CD4-positive, alpha-beta T cell treated with Interleukin-6 for 4 hours (primary cell): ENCODE results near the gene PTPRT.

ENCODE experiments used
- DNase-seq: peaks from one replicate; pipeline ENCODE4 v3.0.0-alpha.2; 2020; ENCODE audit warnings: mixed read lengths

The PTPRT gene

GRCh38 chr20:42441196-42441863, 748.4 kb downstream of the PTPRT start:
- DNase-seq: no peak

- DNase-seq: no peak
These were observed 754.5 kb downstream of the PTPRT start for GRCh38 chr20:42435230-42435629.

GRCh38 chr20:42432496-42433334, 757.0 kb downstream of the PTPRT start:
- no peak for DNase-seq

- no peak for DNase-seq
These were observed 759.1 kb downstream of the PTPRT start for GRCh38 chr20:42430598-42430997.

GRCh38 chr20:42429761-42430458, 759.8 kb downstream of the PTPRT start:
- DNase-seq: no peak

GRCh38 chr20:42419814-42420532, 769.7 kb downstream of the PTPRT start:
- no peak for DNase-seq

GRCh38 chr20:42406826-42407225, 782.9 kb downstream of the PTPRT start:
- DNase-seq: no peak

DNA sequence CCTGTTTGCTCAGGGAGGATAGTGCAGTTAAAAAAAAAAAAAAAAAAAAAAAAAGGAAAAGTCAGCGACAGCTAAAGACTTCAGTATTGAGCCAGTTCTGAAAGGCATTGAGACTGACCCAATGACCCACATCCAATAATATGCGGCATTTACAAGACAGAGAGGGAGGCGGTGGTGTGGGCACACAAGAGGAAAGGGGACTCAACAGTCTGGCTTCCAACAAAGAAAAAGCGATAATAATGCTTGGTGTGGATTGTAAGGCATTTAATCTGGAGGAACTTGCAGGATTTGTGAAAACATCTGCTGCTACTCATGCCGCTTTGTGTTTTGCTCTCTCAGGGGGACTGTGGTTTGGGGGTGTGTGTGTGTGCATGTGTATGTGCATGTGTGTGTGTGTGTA, 787.3 kb downstream of the PTPRT start:
- DNase-seq: no peak

- no peak for DNase-seq
These were observed 788.1 kb downstream of the PTPRT start for GRCh38 chr20:42401613-42402012.

- DNase-seq: no peak
These were observed 789.9 kb downstream of the PTPRT start for GRCh38 chr20:42399802-42400201.

DNA sequence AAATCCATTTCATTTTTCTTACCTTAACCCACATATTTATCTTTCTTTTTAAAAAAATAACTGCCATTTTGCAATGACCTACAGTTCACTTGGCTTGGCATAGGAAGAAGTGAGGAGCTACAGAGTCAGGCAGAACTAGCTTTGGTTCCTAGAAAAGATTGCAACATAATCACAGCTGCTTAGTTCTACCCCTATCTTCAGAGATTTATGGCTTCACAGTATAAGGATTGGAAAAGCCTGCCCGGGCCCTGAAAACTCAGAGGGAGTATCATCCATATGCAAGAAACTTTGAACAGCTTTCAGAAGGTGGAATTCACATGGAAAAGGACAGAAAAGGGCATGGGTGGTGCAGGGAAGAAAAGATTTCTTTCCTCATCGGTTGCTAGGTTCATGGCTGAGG, 797.3 kb downstream of the PTPRT start:
- no peak for DNase-seq

DNA sequence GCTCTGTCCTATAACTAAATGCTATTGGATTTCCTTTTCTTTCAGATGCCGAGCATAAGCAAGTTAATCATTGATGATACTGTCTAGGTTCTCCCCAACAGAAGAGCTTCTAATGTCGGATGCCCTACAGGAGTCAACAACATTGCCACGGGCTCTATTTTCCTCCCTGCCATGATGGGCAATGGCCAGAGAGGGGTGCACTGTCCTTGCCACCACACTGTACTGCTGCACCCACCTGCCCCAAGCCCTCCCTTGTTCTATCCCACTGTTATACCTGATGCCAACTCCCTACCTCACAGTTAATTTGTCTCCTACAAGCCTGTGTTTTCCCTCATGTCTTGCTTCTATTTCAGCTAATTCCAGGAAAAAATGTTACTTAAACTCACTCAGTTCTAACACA, 797.9 kb downstream of the PTPRT start:
- DNase-seq: no peak

- DNase-seq: no peak
These were observed 809.4 kb downstream of the PTPRT start for GRCh38 chr20:42380287-42380686.

DNA sequence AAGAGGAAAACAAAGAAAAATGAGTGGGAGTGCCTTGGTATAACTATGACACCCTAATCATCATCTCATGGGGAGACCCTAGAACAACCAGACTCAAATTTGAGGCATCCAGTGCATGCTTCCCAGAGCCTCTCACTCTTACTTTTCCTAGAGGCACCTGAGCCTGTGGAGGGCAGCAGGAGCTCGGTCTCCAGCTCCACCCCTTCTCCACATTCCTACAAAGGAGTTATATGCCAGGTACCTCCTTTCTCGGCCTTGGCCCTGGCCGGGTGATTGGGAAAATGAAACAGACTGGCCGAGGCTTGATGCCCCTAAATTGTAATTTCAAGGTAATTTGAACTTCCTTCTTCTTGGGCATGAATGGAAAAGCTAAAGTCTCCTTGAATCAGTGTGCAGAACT, 810.3 kb downstream of the PTPRT start:
- DNase-seq: no peak

DNA sequence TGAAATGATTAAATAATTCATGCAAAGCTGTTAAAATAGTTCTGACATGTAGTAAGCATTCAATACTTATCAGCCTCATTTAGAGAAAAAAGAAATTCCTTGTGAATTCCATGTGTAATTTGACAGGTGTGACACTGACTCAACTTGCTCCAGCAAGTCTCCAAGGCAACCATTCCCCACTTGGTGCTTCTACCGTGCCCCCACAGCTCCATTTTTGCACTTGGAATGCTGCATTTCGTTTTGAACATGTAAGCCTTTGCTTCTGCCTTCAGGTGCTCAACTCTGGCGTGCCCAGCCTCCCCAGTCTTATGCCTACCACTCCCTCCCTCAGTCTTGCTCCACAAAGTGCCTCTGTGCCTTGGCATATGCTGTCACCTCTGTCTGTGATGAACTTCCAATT, 810.9 kb downstream of the PTPRT start:
- no peak for DNase-seq

GRCh38 chr20:42376131-42376530, 813.6 kb downstream of the PTPRT start:
- no peak for DNase-seq

- no peak for DNase-seq
These were observed 816.7 kb downstream of the PTPRT start for GRCh38 chr20:42373049-42373448.

GRCh38 chr20:42370075-42370474, 819.6 kb downstream of the PTPRT start:
- no peak for DNase-seq

GRCh38 chr20:42368910-42369309, 820.8 kb downstream of the PTPRT start:
- DNase-seq: no peak

GRCh38 chr20:42366626-42367025, 823.1 kb downstream of the PTPRT start:
- no peak for DNase-seq

DNA sequence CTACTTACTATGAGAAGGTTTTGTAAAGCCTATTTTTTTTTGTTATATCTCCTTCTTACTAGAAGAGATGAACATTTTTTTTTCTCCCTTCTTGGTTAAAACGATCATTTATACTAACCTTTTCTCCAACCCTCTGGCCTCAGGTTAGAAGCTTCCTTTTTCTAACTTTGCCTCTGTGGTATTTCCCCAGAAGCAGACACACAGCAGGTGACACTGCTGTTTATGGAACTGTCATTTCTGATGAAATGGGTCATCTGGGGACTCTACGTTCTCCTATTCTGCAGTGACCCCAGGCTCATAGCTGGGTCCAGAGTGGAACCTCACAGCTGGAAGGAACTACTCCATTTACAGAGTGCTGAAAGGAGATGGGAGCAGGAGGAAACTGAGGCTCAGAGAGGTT, 825.3 kb downstream of the PTPRT start:
- no peak for DNase-seq

GRCh38 chr20:42361402-42361970, 828.2 kb downstream of the PTPRT start:
- DNase-seq: no peak

DNA sequence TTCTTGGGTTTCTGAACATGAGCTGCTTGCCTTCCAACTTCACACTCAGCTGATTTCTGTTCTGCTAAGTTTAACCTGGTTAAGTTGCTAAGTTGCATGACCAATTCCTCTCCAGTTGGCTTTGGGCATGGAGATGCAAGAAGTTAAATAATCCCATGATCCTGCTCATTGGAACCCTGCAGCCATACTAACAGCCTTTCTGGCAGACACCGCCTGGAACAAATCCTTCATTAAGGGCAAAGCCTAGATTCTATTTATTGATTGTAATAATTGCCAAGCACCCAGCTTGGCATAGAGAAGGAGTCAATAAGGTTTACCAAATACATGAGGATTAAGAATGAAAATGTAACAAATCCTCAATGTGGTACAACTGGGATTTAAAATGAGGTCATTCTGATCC, 829.1 kb downstream of the PTPRT start:
- DNase-seq: no peak
